ENCODE data around the gene SULT2A1.
"Not testable (repeated sequence)": the region's sequence is repeated elsewhere in the genome, so short reads cannot be mapped to it uniquely, and the experiment has no call there.

Gene SULT2A1, protein sequence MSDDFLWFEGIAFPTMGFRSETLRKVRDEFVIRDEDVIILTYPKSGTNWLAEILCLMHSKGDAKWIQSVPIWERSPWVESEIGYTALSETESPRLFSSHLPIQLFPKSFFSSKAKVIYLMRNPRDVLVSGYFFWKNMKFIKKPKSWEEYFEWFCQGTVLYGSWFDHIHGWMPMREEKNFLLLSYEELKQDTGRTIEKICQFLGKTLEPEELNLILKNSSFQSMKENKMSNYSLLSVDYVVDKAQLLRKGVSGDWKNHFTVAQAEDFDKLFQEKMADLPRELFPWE

GRCh38 chr19:47886010-47886559, at the start of gene SULT2A1:
TSS of gene SULT2A1 (minus strand) at chr19:47886315. CDS start at chr19:47886257, 58 bp downstream.
- DNase-seq (ENCODE audit: low read depth): no peak

- DNase-seq (ENCODE audit: low read depth): not testable (repeated sequence)
These were observed 42.5 kb upstream of the SULT2A1 start for GRCh38 chr19:47928581-47928980.

DNA sequence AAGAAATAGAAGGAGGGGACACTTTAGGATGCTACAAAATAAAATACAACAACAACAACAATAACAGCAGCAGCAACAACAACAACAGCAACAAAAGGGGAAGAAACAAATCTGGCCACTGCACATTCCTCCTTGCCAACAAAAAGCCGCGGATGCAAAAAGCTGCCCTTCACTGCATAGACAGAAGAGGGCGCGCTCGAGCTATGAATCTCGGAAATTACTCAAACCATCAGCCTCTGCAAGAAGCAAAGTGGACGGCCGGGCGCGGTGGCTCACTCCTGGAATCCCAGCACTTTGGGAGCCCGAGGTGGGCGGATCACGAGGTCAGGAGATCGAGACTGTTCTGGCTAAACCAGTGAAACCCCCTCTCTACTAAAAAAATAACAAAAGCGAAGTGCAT, 34.0 kb upstream of the SULT2A1 start:
- not testable (repeated sequence) for DNase-seq (ENCODE audit: low read depth)

DNA sequence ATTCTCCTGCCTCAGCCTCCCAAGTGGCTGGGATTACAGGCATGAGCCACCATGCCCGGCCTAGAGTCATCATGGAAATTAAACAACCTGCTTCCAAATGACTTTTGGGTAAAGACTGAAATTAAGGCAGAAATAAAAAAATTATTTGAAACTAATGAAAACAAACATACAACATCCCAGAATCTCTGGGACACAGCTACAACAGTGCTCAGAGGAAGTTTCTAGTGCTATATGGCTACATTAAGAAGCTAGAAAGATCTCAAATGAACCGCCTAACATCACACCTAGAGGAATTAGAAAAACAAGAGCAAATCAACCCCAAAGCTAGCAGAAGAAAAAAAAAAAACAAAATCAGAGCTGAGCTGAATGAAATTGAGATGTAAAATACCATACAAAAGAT, 24.1 kb upstream of the SULT2A1 start:
- DNase-seq (ENCODE audit: low read depth): not testable (repeated sequence)

- DNase-seq (ENCODE audit: low read depth): not testable (repeated sequence)
These were observed 23.2 kb upstream of the SULT2A1 start for GRCh38 chr19:47909350-47909749.

- no peak for DNase-seq (ENCODE audit: low read depth)
These were observed 15.3 kb upstream of the SULT2A1 start for GRCh38 chr19:47901370-47901769.

DNA sequence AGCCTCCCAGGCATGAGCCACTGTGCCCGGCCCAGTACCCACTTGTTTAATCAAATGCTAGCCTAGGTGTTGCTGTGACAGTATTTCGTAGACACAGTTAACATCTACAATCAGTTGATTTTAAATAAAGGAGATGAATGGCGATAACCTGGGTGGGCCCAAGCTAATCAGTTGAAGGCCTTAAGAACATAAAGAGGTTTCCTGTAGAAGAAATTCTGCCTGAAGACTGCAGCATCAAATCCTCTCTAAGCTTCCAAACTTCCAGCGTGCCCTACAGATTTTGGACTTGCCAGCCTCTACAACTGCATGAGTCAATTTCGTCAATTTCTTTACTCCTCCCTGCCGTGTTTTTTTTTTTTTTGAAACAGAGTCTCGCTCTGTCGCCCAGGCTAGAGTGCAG, 13.2 kb upstream of the SULT2A1 start:
- DNase-seq (ENCODE audit: low read depth): no peak

- DNase-seq (ENCODE audit: low read depth): no peak
These were observed 11.7 kb upstream of the SULT2A1 start for GRCh38 chr19:47897861-47898260.

- no peak for DNase-seq (ENCODE audit: low read depth)
These were observed 10.7 kb upstream of the SULT2A1 start for GRCh38 chr19:47896773-47897172.

DNA sequence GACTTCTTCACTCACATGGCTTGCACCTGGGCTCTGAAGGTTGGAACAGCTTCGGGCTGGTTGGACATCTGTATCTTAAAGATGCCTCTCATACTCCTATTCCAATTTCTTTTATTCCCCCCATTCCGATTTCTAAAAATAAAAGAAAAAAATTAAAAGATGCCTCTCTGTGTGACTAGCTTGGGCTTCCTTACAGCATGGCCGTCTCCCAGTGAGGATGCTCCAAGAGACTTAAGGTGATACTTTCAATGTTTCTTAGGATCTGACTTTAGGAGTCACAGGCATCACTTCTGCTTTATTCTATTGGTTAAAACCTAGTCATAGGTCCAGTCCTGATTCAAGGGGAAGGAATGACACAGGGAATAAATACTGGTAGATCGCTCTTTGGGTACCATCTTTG, 9.9 kb upstream of the SULT2A1 start:
- DNase-seq (ENCODE audit: low read depth): no peak

DNA sequence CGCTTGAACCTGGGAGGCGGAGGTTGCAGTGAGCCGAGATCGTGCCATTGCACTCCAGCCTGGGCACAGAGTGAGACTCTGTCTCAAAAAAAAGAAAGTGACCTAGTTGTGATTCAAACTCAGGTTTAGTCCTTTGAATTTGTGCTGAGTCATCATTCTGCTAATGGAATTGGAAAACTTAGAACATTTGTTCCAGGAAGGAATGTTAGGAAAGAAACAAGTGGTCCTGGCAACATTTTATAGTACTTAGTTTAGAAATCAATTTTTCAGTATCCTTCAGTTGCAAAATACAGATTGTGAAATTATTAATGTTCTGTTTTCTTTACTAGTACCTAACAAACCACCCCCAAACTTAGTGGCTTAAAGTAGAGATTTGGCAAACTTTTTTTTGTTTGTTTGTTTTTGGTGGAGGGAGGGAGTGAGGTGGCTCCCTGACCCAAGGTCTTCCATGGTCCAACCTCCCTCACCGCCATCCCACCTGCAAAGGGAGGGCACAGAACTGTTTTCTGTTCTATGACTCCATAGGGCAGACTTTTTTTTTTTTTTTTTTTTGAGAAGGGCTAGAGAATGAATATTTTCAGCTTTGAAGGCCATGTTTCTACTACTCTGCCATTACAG, 9.2 kb upstream of the SULT2A1 start:
- no peak for DNase-seq (ENCODE audit: low read depth)

DNA sequence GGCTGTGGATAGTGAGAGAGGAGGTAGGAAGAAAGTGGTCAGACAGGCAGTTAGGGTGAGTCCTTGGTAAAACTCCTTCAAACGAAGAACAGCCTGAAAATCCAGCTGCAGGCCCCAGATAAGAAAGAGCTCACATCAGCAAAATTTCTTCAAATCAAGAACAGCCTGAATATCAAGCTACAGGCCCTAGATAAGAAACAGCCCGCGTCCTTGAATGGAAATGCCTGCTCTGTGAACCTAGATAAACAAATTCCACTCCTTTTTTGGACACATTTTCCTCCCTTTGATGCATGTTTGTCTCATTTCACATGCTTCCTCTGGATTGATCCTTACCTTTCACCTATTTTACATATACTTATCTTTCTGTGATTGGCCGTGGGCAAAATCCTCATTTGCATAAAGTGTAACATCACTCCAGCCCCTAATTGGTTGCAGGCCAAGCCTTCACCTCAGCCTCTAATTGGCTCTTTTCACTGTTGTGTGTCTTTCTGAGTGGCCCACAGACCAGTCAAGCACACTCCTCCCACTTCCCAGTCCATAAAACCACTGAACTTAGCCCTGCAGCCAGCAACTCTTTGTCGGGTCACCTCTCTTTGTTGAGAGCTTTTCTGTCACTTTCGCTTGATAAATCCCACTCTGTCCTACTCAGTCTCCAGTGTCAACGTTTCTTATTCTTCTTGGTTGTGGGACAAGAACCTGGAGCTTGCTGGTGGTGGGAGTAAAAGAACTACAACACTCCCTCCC, 6.0 kb upstream of the SULT2A1 start:
- DNase-seq (ENCODE audit: low read depth): no peak

DNA sequence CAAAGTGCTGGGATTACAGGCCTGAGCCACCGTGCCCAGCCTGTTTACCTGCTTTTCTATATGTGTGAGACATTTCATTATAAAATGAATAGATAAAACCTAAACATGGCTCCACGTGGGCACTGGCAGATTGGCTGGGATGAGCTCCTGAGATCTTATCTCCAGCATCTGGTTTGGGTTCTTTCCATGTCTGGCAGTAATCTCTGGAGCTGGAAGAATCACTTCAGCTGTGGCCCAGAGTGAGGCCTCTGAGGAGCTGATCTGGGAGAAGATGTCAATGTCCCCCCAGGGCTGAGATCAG, 5.5 kb upstream of the SULT2A1 start:
- DNase-seq (ENCODE audit: low read depth): no peak

DNA sequence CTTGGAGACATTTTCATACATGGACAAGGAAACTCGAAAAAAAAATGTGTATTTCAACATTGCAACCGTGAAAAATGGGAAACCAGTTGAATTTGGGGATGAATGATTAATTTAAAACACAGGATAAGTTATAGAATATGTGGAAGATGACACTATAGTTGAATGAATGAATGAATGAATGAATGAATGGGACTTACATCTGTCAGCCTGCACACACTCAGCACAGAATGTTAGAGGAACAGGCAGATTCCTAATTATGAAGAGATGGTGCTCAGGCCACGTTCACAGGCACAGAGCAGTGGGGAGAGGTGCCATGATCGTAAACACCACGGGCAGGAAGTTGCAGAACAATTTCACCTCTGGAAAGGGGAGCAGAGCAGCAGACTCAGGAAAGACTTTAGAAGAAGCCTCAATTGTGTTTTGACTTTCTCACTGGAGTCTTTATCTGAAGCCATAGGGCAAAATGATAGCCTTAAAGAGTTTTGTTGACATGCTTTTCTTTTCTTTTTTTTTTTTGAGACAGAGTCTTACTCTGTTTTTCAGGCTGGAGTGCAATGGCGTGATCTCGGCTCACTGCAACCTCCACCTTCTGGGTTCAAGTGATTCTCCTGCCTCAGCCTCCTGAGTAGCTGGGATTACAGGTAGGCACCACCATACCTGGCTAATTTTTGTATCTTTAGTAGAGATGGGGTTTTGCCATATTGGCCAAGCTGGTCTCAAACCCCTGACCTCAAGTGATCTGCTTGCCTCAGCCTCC, 4.9 kb upstream of the SULT2A1 start:
- no peak for DNase-seq (ENCODE audit: low read depth)

DNA sequence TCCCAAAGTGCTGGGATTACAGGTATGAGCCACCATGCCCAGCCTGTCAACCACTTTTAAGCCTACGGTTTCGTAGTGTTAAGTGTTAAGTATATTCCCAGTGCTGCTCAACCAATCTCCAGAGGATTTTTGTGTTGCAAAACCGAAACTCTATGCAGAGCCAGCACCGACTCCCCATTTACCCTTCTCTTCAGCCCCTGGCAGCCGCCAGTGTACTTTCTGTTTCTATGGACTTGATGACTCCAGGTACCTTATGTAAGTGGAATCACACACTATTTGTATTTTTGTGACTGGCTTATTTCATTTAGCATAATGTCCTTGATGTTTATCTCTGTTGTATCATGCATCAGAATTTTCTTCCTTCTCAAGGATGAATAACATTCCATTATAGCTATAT, 1.1 kb downstream of the SULT2A1 start:
- no peak for DNase-seq (ENCODE audit: low read depth)

DNA sequence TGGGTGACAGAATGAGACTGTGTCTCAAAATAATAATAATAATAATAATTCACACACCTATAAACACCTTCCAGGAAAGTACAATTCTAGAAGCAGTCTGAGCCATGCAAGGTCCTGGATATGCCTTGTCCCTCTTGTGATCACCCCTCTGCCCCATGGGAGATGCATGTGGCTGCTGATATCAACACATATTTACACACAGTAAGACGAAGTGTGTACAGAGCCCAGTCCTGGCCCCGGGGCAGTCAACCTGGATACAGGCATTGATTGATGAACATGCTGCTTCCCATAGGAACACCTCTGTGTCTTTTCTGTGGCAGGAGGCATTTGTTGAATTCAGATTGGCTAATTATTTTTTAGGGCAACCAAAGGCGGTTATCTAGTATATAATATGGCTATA, 3.2 kb downstream of the SULT2A1 start:
- no peak for DNase-seq (ENCODE audit: low read depth)

DNA sequence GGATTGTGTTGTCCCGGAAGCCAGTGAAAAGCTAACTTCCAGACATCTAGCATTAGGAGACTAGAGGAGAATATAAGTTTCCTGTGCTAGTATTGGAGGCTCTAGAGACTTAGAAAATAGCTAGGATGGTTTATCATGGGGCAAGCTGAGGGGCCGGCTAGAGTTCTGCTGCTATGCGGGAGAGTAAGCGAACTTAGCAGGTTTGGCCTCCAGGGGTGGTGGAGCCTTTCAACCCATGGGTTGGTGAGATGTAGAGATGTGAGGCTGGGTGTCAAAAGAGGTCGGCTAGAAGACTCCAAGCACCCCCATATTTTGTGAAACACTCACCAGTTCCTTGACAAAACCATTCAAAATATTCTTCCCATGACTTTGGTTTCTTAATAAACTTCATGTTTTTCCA, 4.4 kb downstream of the SULT2A1 start:
- DNase-seq (ENCODE audit: low read depth): no peak

- not testable (repeated sequence) for DNase-seq (ENCODE audit: low read depth)
These were observed 6.7 kb downstream of the SULT2A1 start for GRCh38 chr19:47879385-47879784.

DNA sequence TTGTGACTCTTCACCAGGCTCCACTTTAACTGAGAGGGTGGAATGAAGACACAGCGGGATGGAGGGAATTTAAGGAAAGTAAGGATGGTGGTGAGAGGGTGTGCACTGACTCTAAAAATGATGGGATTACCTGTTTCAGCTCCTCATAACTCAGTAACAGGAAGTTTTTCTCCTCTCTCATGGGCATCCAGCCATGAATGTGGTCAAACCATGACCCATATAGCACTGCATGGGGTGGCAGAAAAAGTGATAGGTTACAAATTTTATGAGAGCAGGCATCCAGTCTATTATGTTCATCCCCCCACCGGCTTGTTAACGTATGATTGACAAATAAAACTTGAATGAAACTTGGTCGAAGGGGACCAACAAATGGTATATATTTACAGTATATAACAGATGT, 7.2 kb downstream of the SULT2A1 start:
- no peak for DNase-seq (ENCODE audit: low read depth)

DNA sequence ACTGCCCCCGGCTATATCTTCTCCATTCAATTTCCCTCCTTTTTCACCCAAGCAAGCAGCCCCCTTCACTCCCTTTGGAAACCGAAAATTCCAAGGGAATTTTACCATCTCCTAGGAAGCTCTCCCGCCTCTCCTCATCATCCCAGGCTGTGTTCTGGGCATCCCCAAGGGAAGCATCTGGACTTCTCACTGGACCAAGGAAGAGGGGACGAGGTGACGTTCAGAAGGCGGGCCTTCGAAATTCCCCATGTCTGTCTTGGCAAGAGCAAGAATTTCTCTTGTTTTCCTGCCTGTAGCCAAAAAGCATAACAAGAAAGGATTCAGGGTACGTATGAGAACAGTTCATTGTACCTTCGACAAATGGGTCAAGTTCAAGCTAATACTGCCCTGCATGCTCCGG, 20.9 kb downstream of the SULT2A1 start:
- no peak for DNase-seq (ENCODE audit: low read depth)

GRCh38 chr19:47863514-47863936, 22.6 kb downstream of the SULT2A1 start:
- peak; percentile 47 for DNase-seq (ENCODE audit: low read depth)

DNA sequence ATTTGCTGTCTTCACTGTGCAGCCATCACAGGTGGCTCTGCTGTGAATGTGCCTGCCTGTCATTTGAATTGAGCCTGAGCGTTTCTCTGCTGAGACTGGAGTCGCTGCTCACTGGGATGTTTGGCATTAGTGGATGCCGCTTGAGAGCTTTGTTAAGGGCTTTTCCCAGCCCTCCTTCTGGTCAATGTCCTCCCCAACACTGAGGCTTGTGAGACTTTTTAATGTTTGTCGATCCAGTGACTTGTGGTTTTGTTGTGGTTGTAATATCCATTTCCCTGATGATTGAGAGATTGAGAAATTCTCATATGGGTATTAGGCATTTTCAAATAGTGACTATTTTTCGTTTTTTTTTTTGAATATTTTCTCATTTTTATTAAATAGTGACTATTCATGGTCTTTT, 24.5 kb downstream of the SULT2A1 start:
- DNase-seq (ENCODE audit: low read depth): no peak

Measured in fibroblast of the conjunctiva (primary cell).